Uterus (tissue), 2 donors: Measurements from ENCODE around the gene TWIST2.

ENCODE experiments used
- POLR2A ChIP-seq, 2 donors: fragments of 450-650 bp; IDR thresholded peaks; one replicate each; pipeline ENCODE4 v1.6.1; 2016; ENCODE audit warnings: antibody characterized with exemption in 2 of 2, mild to moderate bottlenecking in 1 of 2, moderate library complexity in 1 of 2
- TF ChIP-seq, protein P1 (sequence below), 4 experiments: fragments of 200-600 bp in 2 of 4; fragments of 450-650 bp in 2 of 4; sonication (generic) in 2 of 4; IDR thresholded peaks; one replicate each; pipeline ENCODE4 v1.5.1; 2016 to 2019; ENCODE audit warnings: antibody characterized with exemption in 4 of 4, mild to moderate bottlenecking in 2 of 4, moderate library complexity in 1 of 4

DNA sequence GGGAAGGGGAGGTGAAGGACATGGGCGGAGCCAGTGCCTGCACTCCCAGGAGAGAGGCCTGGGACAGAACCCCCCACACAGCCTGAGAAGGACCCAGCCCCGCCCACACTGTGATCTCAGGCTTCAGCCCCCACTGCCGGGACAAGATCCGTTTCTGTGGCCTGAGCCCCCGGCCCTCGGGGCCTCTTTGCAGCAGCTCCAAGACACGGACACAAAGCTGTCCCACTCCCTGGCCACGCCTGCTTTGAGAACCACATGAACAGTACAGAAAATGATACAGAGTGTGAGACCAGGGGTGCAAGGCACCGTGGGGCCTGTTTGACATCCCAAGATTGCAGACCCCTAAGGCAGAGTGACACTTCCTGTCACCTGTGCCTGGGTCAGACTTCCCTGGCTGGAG lies 74.5 kb downstream of the TWIST2 start:
- TF ChIP-seq, protein P1, sequence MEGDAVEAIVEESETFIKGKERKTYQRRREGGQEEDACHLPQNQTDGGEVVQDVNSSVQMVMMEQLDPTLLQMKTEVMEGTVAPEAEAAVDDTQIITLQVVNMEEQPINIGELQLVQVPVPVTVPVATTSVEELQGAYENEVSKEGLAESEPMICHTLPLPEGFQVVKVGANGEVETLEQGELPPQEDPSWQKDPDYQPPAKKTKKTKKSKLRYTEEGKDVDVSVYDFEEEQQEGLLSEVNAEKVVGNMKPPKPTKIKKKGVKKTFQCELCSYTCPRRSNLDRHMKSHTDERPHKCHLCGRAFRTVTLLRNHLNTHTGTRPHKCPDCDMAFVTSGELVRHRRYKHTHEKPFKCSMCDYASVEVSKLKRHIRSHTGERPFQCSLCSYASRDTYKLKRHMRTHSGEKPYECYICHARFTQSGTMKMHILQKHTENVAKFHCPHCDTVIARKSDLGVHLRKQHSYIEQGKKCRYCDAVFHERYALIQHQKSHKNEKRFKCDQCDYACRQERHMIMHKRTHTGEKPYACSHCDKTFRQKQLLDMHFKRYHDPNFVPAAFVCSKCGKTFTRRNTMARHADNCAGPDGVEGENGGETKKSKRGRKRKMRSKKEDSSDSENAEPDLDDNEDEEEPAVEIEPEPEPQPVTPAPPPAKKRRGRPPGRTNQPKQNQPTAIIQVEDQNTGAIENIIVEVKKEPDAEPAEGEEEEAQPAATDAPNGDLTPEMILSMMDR (IDR thresholded peaks at IDR 0.05) = no peak
- no peak for TF ChIP-seq POLR2A (IDR thresholded peaks at IDR 0.05)
